ENCODE results near the gene ZNF382.

Gene ZNF382

DNA sequence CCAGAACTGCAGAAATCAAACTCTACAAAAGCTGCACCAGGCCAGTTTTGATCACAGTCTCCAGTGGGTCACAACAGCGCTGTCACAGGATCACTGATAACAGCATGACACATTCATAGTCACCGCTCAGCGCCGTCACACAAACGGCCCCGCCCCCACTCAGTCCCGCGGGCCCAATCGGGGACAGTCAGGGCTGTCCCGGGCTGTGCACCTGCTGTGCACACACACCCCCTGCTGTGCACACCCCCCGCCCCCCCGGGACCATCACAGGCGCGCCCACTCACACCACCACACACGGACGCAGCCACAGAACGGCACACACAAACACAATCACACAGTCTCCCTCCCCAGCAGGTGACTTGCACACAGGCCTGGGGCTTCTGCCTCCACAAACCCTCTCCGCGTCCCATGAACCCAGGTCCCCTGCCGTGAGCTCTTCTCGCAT is 435 bp upstream of the ZNF382 start (continued):
- TF ChIP-seq, protein P1, sequence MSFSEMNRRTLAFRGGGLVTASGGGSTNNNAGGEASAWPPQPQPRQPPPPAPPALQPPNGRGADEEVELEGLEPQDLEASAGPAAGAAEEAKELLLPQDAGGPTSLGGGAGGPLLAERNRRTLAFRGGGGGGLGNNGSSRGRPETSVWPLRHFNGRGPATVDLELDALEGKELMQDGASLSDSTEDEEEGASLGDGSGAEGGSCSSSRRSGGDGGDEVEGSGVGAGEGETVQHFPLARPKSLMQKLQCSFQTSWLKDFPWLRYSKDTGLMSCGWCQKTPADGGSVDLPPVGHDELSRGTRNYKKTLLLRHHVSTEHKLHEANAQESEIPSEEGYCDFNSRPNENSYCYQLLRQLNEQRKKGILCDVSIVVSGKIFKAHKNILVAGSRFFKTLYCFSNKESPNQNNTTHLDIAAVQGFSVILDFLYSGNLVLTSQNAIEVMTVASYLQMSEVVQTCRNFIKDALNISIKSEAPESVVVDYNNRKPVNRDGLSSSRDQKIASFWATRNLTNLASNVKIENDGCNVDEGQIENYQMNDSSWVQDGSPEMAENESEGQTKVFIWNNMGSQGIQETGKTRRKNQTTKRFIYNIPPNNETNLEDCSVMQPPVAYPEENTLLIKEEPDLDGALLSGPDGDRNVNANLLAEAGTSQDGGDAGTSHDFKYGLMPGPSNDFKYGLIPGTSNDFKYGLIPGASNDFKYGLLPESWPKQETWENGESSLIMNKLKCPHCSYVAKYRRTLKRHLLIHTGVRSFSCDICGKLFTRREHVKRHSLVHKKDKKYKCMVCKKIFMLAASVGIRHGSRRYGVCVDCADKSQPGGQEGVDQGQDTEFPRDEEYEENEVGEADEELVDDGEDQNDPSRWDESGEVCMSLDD (tag by site-specific recombination; IDR thresholded peaks at IDR 0.05), result peak; percentile 99
- TF ChIP-seq, protein P2, sequence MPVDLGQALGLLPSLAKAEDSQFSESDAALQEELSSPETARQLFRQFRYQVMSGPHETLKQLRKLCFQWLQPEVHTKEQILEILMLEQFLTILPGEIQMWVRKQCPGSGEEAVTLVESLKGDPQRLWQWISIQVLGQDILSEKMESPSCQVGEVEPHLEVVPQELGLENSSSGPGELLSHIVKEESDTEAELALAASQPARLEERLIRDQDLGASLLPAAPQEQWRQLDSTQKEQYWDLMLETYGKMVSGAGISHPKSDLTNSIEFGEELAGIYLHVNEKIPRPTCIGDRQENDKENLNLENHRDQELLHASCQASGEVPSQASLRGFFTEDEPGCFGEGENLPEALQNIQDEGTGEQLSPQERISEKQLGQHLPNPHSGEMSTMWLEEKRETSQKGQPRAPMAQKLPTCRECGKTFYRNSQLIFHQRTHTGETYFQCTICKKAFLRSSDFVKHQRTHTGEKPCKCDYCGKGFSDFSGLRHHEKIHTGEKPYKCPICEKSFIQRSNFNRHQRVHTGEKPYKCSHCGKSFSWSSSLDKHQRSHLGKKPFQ (tag by site-specific recombination; IDR thresholded peaks at IDR 0.05), result peak; percentile 99
- TF ChIP-seq, protein P3, sequence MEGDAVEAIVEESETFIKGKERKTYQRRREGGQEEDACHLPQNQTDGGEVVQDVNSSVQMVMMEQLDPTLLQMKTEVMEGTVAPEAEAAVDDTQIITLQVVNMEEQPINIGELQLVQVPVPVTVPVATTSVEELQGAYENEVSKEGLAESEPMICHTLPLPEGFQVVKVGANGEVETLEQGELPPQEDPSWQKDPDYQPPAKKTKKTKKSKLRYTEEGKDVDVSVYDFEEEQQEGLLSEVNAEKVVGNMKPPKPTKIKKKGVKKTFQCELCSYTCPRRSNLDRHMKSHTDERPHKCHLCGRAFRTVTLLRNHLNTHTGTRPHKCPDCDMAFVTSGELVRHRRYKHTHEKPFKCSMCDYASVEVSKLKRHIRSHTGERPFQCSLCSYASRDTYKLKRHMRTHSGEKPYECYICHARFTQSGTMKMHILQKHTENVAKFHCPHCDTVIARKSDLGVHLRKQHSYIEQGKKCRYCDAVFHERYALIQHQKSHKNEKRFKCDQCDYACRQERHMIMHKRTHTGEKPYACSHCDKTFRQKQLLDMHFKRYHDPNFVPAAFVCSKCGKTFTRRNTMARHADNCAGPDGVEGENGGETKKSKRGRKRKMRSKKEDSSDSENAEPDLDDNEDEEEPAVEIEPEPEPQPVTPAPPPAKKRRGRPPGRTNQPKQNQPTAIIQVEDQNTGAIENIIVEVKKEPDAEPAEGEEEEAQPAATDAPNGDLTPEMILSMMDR (tag by site-specific recombination; IDR thresholded peaks at IDR 0.05), result peak; percentile 83
- TF ChIP-seq ZNF76 (tag by site-specific recombination; IDR thresholded peaks at IDR 0.05; ENCODE audit: borderline replicate concordance, low read depth), result no peak
- TF ChIP-seq, protein P4, sequence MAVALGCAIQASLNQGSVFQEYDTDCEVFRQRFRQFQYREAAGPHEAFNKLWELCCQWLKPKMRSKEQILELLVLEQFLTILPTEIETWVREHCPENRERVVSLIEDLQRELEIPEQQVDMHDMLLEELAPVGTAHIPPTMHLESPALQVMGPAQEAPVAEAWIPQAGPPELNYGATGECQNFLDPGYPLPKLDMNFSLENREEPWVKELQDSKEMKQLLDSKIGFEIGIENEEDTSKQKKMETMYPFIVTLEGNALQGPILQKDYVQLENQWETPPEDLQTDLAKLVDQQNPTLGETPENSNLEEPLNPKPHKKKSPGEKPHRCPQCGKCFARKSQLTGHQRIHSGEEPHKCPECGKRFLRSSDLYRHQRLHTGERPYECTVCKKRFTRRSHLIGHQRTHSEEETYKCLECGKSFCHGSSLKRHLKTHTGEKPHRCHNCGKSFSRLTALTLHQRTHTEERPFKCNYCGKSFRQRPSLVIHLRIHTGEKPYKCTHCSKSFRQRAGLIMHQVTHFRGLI (tag by site-specific recombination; IDR thresholded peaks at IDR 0.05), result peak; percentile 69; the same call in 1 of the 2 replicates
- TF ChIP-seq ZNF530 (tag by site-specific recombination; IDR thresholded peaks at IDR 0.05; ENCODE audit: low read depth), result no peak
- TF ChIP-seq, protein P5, sequence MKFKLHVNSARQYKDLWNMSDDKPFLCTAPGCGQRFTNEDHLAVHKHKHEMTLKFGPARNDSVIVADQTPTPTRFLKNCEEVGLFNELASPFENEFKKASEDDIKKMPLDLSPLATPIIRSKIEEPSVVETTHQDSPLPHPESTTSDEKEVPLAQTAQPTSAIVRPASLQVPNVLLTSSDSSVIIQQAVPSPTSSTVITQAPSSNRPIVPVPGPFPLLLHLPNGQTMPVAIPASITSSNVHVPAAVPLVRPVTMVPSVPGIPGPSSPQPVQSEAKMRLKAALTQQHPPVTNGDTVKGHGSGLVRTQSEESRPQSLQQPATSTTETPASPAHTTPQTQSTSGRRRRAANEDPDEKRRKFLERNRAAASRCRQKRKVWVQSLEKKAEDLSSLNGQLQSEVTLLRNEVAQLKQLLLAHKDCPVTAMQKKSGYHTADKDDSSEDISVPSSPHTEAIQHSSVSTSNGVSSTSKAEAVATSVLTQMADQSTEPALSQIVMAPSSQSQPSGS (tag by site-specific recombination; IDR thresholded peaks at IDR 0.05; ENCODE audit: low read depth), result peak; percentile 70
- TF ChIP-seq KLF7 (tag by site-specific recombination; IDR thresholded peaks at IDR 0.05; ENCODE audit: borderline replicate concordance), result peak; percentile 97
- no peak for TF ChIP-seq ZNF585B (tag by site-specific recombination; IDR thresholded peaks at IDR 0.05)
- peak; percentile 73; the same call in 1 of the 2 replicates for TF ChIP-seq ZNF211 (tag by site-specific recombination; IDR thresholded peaks at IDR 0.05; ENCODE audit: low read depth)
- peak; percentile 56; the same call in 1 of the 2 replicates for TF ChIP-seq ZNF10 (tag by site-specific recombination; IDR thresholded peaks at IDR 0.05)
- no peak for TF ChIP-seq ZNF48 (tag by site-specific recombination; IDR thresholded peaks at IDR 0.05)
- TF ChIP-seq ZNF600 (tag by site-specific recombination; IDR thresholded peaks at IDR 0.05), result peak; percentile 96
- TF ChIP-seq ZNF610 (tag by site-specific recombination; IDR thresholded peaks at IDR 0.05; ENCODE audit: borderline replicate concordance), result peak; percentile 80
- peak; percentile 96 for TF ChIP-seq ZNF239 (tag by site-specific recombination; IDR thresholded peaks at IDR 0.05)
- TF ChIP-seq ZNF596 (tag by site-specific recombination; IDR thresholded peaks at IDR 0.05), result no peak
- TF ChIP-seq, protein P6, sequence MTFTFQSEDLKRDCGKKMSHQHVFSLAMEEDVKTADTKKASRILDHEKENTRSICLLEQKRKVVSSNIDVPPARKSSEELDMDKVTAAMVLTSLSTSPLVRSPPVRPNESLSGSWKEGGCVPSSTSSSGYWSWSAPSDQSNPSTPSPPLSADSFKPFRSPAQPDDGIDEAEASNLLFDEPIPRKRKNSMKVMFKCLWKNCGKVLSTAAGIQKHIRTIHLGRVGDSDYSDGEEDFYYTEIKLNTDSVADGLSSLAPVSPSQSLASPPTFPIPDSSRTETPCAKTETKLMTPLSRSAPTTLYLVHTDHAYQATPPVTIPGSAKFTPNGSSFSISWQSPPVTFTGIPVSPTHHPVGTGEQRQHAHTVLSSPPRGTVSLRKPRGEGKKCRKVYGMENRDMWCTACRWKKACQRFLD (tag by site-specific recombination; IDR thresholded peaks at IDR 0.05), result no peak; the same call in 1 of the 2 replicates
- TF ChIP-seq ZNF664 (tag by site-specific recombination; IDR thresholded peaks at IDR 0.05), result 0 out of 2 replicates have a peak, but pooled peaks have one; percentile 10
- TF ChIP-seq ZBTB7A (tag by site-specific recombination; IDR thresholded peaks at IDR 0.05; ENCODE audit: low read depth), result peak; percentile 100
- TF ChIP-seq, protein P7, sequence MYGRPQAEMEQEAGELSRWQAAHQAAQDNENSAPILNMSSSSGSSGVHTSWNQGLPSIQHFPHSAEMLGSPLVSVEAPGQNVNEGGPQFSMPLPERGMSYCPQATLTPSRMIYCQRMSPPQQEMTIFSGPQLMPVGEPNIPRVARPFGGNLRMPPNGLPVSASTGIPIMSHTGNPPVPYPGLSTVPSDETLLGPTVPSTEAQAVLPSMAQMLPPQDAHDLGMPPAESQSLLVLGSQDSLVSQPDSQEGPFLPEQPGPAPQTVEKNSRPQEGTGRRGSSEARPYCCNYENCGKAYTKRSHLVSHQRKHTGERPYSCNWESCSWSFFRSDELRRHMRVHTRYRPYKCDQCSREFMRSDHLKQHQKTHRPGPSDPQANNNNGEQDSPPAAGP (tag by site-specific recombination; IDR thresholded peaks at IDR 0.05), result peak; percentile 99
- TF ChIP-seq SCRT2 (tag by site-specific recombination; IDR thresholded peaks at IDR 0.05), result peak; percentile 70; the same call in 1 of the 2 replicates
- TF ChIP-seq ZBTB48 (tag by site-specific recombination; IDR thresholded peaks at IDR 0.05), result peak; percentile 84
- TF ChIP-seq KLF1 (tag by site-specific recombination; IDR thresholded peaks at IDR 0.05), result peak; percentile 89
- peak; percentile 98 for TF ChIP-seq BCL11B (tag by site-specific recombination; IDR thresholded peaks at IDR 0.05; ENCODE audit: low read depth)
- TF ChIP-seq ZNF560 (tag by site-specific recombination; IDR thresholded peaks at IDR 0.05; ENCODE audit: borderline replicate concordance), result peak; percentile 10; the same call in 1 of the 2 replicates
- no peak for TF ChIP-seq ZNF549 (tag by site-specific recombination; IDR thresholded peaks at IDR 0.05)
- peak; percentile 91 for TF ChIP-seq ZNF146 (tag by site-specific recombination; IDR thresholded peaks at IDR 0.05)
- TF ChIP-seq ZNF202 (tag by site-specific recombination; IDR thresholded peaks at IDR 0.05; ENCODE audit: borderline replicate concordance), result no peak; the same call in 1 of the 2 replicates

All from HEK293 (cell line).